ENCODE data around the gene PGPEP1.
"Not testable (repeated sequence)": the region's sequence is repeated elsewhere in the genome, so short reads cannot be mapped to it uniquely, and the experiment has no call there.

PGPEP1 gene

GRCh38 chr19:18377026-18377425 is 36.6 kb downstream of the PGPEP1 start:
- Histone ChIP-seq H4K20me1 (ENCODE audit: insufficient read depth) (no peaks in the 10 kb centered on the region), H3K79me2 (ENCODE audit: insufficient read depth, low read depth) (no peaks in the 10 kb centered on the region), H3K36me3 (ENCODE audit: insufficient read depth) (no peaks in the 10 kb centered on the region), H3K9ac (no peak overlapping the region), H3K4me2 (no peak overlapping the region), H3K4me1 (ENCODE audit: low read depth, poor library complexity, severe bottlenecking) (no peaks in the 10 kb centered on the region), H3K4me3 (IDR thresholded peaks at IDR 0.05; ENCODE audit: insufficient read depth, low read depth, low read length) (no peak overlapping the region), H3K27me3 (ENCODE audit: insufficient read depth, low read depth) (no peaks in the 10 kb centered on the region; the same call in 1 of the 2 replicates), H3K27ac (no peak overlapping the region), H2AFZ (ENCODE audit: low read depth) (no peak overlapping the region)
- no peak for TF ChIP-seq CTCF (conservative IDR thresholded peaks at IDR 0.05; ENCODE audit: low read depth, low read length)

GRCh38 chr19:18379803-18380747 is 39.7 kb downstream of the PGPEP1 start:
- Histone ChIP-seq H2AFZ (ENCODE audit: low read depth) (peak overlapping the region; percentile 10; the same call in 1 of the 2 replicates), H3K4me3 (IDR thresholded peaks at IDR 0.05; ENCODE audit: insufficient read depth, low read depth, low read length) (no peak overlapping the region), H4K20me1 (ENCODE audit: insufficient read depth) (no peaks in the 10 kb centered on the region), H3K4me2 (no peak overlapping the region), H3K27me3 (ENCODE audit: insufficient read depth, low read depth) (peaks cover 5% of the 10 kb centered on the region; the same call in 1 of the 2 replicates), H3K9ac (no peak overlapping the region), H3K27ac (no peak overlapping the region), H3K79me2 (ENCODE audit: insufficient read depth, low read depth) (no peaks in the 10 kb centered on the region), H3K4me1 (ENCODE audit: low read depth, poor library complexity, severe bottlenecking) (no peaks in the 10 kb centered on the region), H3K36me3 (ENCODE audit: insufficient read depth) (no peaks in the 10 kb centered on the region)
- TF ChIP-seq CTCF (conservative IDR thresholded peaks at IDR 0.05; ENCODE audit: low read depth, low read length): no peak

GRCh38 chr19:18380843-18381242 is 40.4 kb downstream of the PGPEP1 start:
- TF ChIP-seq CTCF (conservative IDR thresholded peaks at IDR 0.05; ENCODE audit: low read depth, low read length): no peak
- no peaks in the 10 kb centered on the region for H4K20me1 ChIP-seq (ENCODE audit: insufficient read depth)
- H3K9ac ChIP-seq: no peak overlapping the region
- H3K79me2 ChIP-seq (ENCODE audit: insufficient read depth, low read depth): no peaks in the 10 kb centered on the region
- no peak overlapping the region for H3K27ac ChIP-seq
- peaks cover 12% of the 10 kb centered on the region; the same call in 1 of the 2 replicates for H3K27me3 ChIP-seq (ENCODE audit: insufficient read depth, low read depth)
- no peak overlapping the region for H3K4me3 ChIP-seq (IDR thresholded peaks at IDR 0.05; ENCODE audit: insufficient read depth, low read depth, low read length)
- H3K4me1 ChIP-seq (ENCODE audit: low read depth, poor library complexity, severe bottlenecking): no peaks in the 10 kb centered on the region
- H3K4me2 ChIP-seq: no peak overlapping the region
- no peak overlapping the region for H2AFZ ChIP-seq (ENCODE audit: low read depth)
- H3K36me3 ChIP-seq (ENCODE audit: insufficient read depth): no peaks in the 10 kb centered on the region

GRCh38 chr19:18383622-18384021 is 43.2 kb downstream of the PGPEP1 start:
- H3K36me3 ChIP-seq (ENCODE audit: insufficient read depth); H3K27ac ChIP-seq; H4K20me1 ChIP-seq (ENCODE audit: insufficient read depth); H3K4me3 ChIP-seq (IDR thresholded peaks at IDR 0.05; ENCODE audit: insufficient read depth, low read depth, low read length); H3K4me2 ChIP-seq; H2AFZ ChIP-seq (ENCODE audit: low read depth); H3K79me2 ChIP-seq (ENCODE audit: insufficient read depth, low read depth); H3K4me1 ChIP-seq (ENCODE audit: low read depth, poor library complexity, severe bottlenecking); H3K9ac ChIP-seq: not testable (repeated sequence)
- peaks cover 22% of the 10 kb centered on the region; the same call in 1 of the 2 replicates for H3K27me3 ChIP-seq (ENCODE audit: insufficient read depth, low read depth)

- H3K36me3 ChIP-seq (ENCODE audit: insufficient read depth): no peaks in the 10 kb centered on the region
- H3K4me1 ChIP-seq (ENCODE audit: low read depth, poor library complexity, severe bottlenecking): no peaks in the 10 kb centered on the region
- no peaks in the 10 kb centered on the region for H3K79me2 ChIP-seq (ENCODE audit: insufficient read depth, low read depth)
- no peak overlapping the region for H3K27ac ChIP-seq
- H3K4me2 ChIP-seq: no peak overlapping the region
- H2AFZ ChIP-seq (ENCODE audit: low read depth): no peak overlapping the region
- H3K27me3 ChIP-seq (ENCODE audit: insufficient read depth, low read depth): peaks cover 31% of the 10 kb centered on the region; the same call in 1 of the 2 replicates
- no peak overlapping the region for H3K4me3 ChIP-seq (IDR thresholded peaks at IDR 0.05; ENCODE audit: insufficient read depth, low read depth, low read length)
- no peaks in the 10 kb centered on the region for H4K20me1 ChIP-seq (ENCODE audit: insufficient read depth)
- TF ChIP-seq CTCF (conservative IDR thresholded peaks at IDR 0.05; ENCODE audit: low read depth, low read length): no peak
- H3K9ac ChIP-seq: no peak overlapping the region
Observed at GRCh38 chr19:18384775-18385174, 44.4 kb downstream of the PGPEP1 start.
